Stomach (tissue), 9 donors: ENCODE measurements around the gene CNGA1. TPM values are rescaled to one million over a fixed set of nuclear protein-coding genes. Genes with fewer than 3 reads are reported as not detected.

Experiments
- DNase-seq, 2 donors: peaks; one replicate each; pipeline versions ENCODE4 v3.0.0 to v3.0.0-alpha.2; 2013 to 2019
- H3K27ac ChIP-seq, 5 donors: fragments of 200-600 bp in 4 of 5; sonication (generic) in 4 of 5; one replicate each; pipeline ENCODE4 v1.5.1; 2013 to 2019; ENCODE audit warnings: mild to moderate bottlenecking in 1 of 5, moderate library complexity in 1 of 5
- H3K27me3 ChIP-seq, 3 donors: fragments of 200-600 bp; sonication (generic); one replicate each; pipeline ENCODE4 v1.5.1; 2017 to 2019; ENCODE audit warnings: mixed run types in 1 of 3
- H3K36me3 ChIP-seq, 4 donors: fragments of 200-600 bp; sonication (generic); 1 replicate in 3 of 4; 2 replicates in 1 of 4; pipeline ENCODE4 v1.5.1; 2016 to 2019
- H3K4me1 ChIP-seq, 4 donors: fragments of 200-600 bp; sonication (generic); one replicate each; pipeline ENCODE4 v1.5.1; 2016 to 2019
- H3K4me3 ChIP-seq, 4 donors: fragments of 200-600 bp; sonication (generic) in 3 of 4; one replicate each; pipeline ENCODE4 v1.5.1; 2016 to 2019; ENCODE audit warnings: mild to moderate bottlenecking in 1 of 4
- H3K9me3 ChIP-seq, 4 donors: fragments of 200-600 bp; sonication (generic); one replicate each; pipeline ENCODE4 v1.5.1; 2016 to 2019
- CTCF ChIP-seq, 7 experiments: fragments of 450-650 bp in 4 of 7; fragments of 200-600 bp in 3 of 7; sonication (generic) in 3 of 7; IDR thresholded peaks; one replicate each; pipeline ENCODE4 v1.5.1; 2016 to 2019; ENCODE audit warnings: antibody characterized with exemption in 7 of 7, control low read depth in 2 of 7, mild to moderate bottlenecking in 1 of 7
- EP300 ChIP-seq: sonication (generic); formaldehyde crosslinking; IDR thresholded peaks from one replicate; pipeline ENCODE4 v1.6.1; 2017; ENCODE audit warnings: antibody characterized with exemption
- POLR2A ChIP-seq, 4 donors: fragments of 450-650 bp; IDR thresholded peaks; one replicate each; pipeline ENCODE4 v1.6.1; 2016; ENCODE audit warnings: antibody characterized with exemption in 4 of 4, control low read depth in 2 of 4, mild to moderate bottlenecking in 1 of 4, moderate library complexity in 1 of 4
- POLR2AphosphoS5 ChIP-seq, 3 donors: sonication (generic); formaldehyde crosslinking; IDR thresholded peaks; one replicate each; pipeline ENCODE4 v1.6.1; 2016; ENCODE audit warnings: antibody characterized with exemption in 3 of 3
- WGBS, 5 donors: extraction: QIAGEN DNeasy Blood & Tissue Kit in 3 of 5; methylation state at CpG; one replicate each; pipeline versions ENCODE4 v1.1.5 to v1.1.7; 2013 to 2018; 5-methylcytosine and 5-hydroxymethylcytosine counted together
- intact Hi-C: fragments of 100-400 bp; cut with DNase I; formaldehyde crosslinking; loops from one replicate; pipeline ENCODE4 v1.15.1; 2023; ENCODE audit warnings: low total_unique reads
- polyA plus RNA-seq, 3 donors: library from polyadenylated mRNA; stranded (reverse); fragments of 200-250 nt; gene quantifications; one replicate each; pipeline ENCODE4 v1.2.3, GENCODE V29; 2013
- total RNA-seq, 5 donors: library from RNA; depleted of rRNA; stranded (reverse); fragments of >200 nt; gene quantifications; one replicate each; pipeline versions ENCODE4 v1.1.0 to v1.2.3, GENCODE V29; 2014 to 2016
- donor health status: healthy with polysubstance abuse.
- donor health status: Bipolar disorder and iron deficiency.
- donor health status: healthy.

Gene CNGA1
- total and polyA plus RNA-seq, 8 donors: 0.56 to 23.8 (median 3.6) TPM; not detected in 2

GRCh38 chr4:47914926-47915237 lies 101.6 kb downstream of the CNGA1 start:
- TF ChIP-seq POLR2A (IDR thresholded peaks at IDR 0.05): no peak
- no peak for TF ChIP-seq EP300
- TF ChIP-seq POLR2AphosphoS5 (IDR thresholded peaks at IDR 0.05): no peak
- TF ChIP-seq CTCF (IDR thresholded peaks at IDR 0.05): no peak
- Histone ChIP-seq H3K36me3 (peaks cover 0 to 9% (median 7%) of the 10 kb centered on the region in 4 donors), H3K9me3 (peaks cover 0 to 3% (median 0%) of the 10 kb centered on the region in 4 donors), H3K4me3 (peak overlapping the region; percentile 57 to 89 (median 78)), H3K4me1 (peaks cover 0 to 33% (median 25%) of the 10 kb centered on the region in 4 donors), H3K27ac (peak overlapping the region in 4 of 5 donors; percentile 50 to 90 (median 86)), H3K27me3 (no peaks in the 10 kb centered on the region)
- no peak for DNase-seq
- 0 to 7% (median 2%) methylated on average over 6 of the region's 6 CpGs for WGBS, 5 donors
- intact Hi-C loops: no loop called here

GRCh38 chr4:47914220-47914925 lies 102.1 kb downstream of the CNGA1 start, which contains the start of gene NFXL1:
NFXL1 (minus strand) TSS chr4:47914583; CDS start chr4:47914203, 380 bp downstream.
- peak; percentile 97 to 99 for DNase-seq
- Histone ChIP-seq H3K9me3 (peaks cover 0 to 3% (median 0%) of the 10 kb centered on the region in 4 donors), H3K4me1 (peaks cover 0 to 33% (median 25%) of the 10 kb centered on the region in 4 donors), H3K27me3 (no peaks in the 10 kb centered on the region), H3K4me3 (peak within 1 kb of the TSS; percentile 57 to 89 (median 78)), H3K36me3 (peaks cover 0 to 14% (median 12%) of the 10 kb centered on the region in 4 donors), H3K27ac (peak within 1 kb of the TSS; percentile 75 to 90 (median 87))
- WGBS, 5 donors: 0 to 1% (median 0%) methylated on average over 32 to 55 of the region's 55 CpGs
- TF ChIP-seq POLR2A (IDR thresholded peaks at IDR 0.05) (peak in 2 of 4 donors; percentile 61 to 69), CTCF (IDR thresholded peaks at IDR 0.05) (no peak), POLR2AphosphoS5 (IDR thresholded peaks at IDR 0.05) (peak; percentile 50 to 97 (median 96)), EP300 (no peak)
- intact Hi-C loops: no loop called here

- peak; percentile 42 to 78 for DNase-seq
- peaks cover 0 to 33% (median 25%) of the 10 kb centered on the region in 4 donors for H3K4me1 ChIP-seq
- TF ChIP-seq POLR2A (IDR thresholded peaks at IDR 0.05) (no peak), EP300 (no peak), CTCF (IDR thresholded peaks at IDR 0.05) (no peak), POLR2AphosphoS5 (IDR thresholded peaks at IDR 0.05) (no peak)
These were observed 102.6 kb downstream of the CNGA1 start for GRCh38 chr4:47913861-47914219.

GRCh38 chr4:47913330-47913729 lies 103.2 kb downstream of the CNGA1 start:
- peaks cover 0 to 1% (median 0%) of the 10 kb centered on the region in 4 donors for H3K9me3 ChIP-seq
- intact Hi-C loops: no loop called here
- no peaks in the 10 kb centered on the region for H3K27me3 ChIP-seq
- H3K36me3 ChIP-seq: peaks cover 0 to 25% (median 23%) of the 10 kb centered on the region in 4 donors
- peaks cover 0 to 33% (median 25%) of the 10 kb centered on the region in 4 donors for H3K4me1 ChIP-seq
- peak overlapping the region in 4 of 5 donors; percentile 75 to 90 (median 86) for H3K27ac ChIP-seq
- TF ChIP-seq POLR2A (IDR thresholded peaks at IDR 0.05): no peak
- TF ChIP-seq EP300: no peak
- no peak for TF ChIP-seq CTCF (IDR thresholded peaks at IDR 0.05)
- TF ChIP-seq POLR2AphosphoS5 (IDR thresholded peaks at IDR 0.05): no peak
- peak in 1 of 2 donors; percentile 51 for DNase-seq
- WGBS, 5 donors: 7 to 15% (median 9%) methylated on average over 4 of the region's 4 CpGs
- peak overlapping the region; percentile 57 to 89 (median 78) for H3K4me3 ChIP-seq

More at GRCh38 chr4:47913861-47914219, 102.6 kb downstream of the CNGA1 start:
- H3K27me3 ChIP-seq: no peaks in the 10 kb centered on the region
- peaks cover 0 to 3% (median 0%) of the 10 kb centered on the region in 4 donors for H3K9me3 ChIP-seq
- intact Hi-C loops: no loop called here
- peaks cover 0 to 20% (median 17%) of the 10 kb centered on the region in 4 donors for H3K36me3 ChIP-seq
- peak overlapping the region; percentile 57 to 89 (median 78) for H3K4me3 ChIP-seq
- WGBS, 5 donors: 0 to 1% (median 0%) methylated on average over 10 to 29 of the region's 29 CpGs
- peak overlapping the region; percentile 75 to 90 (median 87) for H3K27ac ChIP-seq
